H9 (cell line): ENCODE results near the gene SYMPK. TPM values are rescaled to one million over a fixed set of nuclear protein-coding genes. Genes with fewer than 3 reads are reported as not detected.

Source experiments
- DNase-seq: peaks from one replicate; pipeline ENCODE4 v3.0.0-alpha.2; 2017
- H2AFZ ChIP-seq: one replicate; pipeline ENCODE4 v1.6.1; 2013; ENCODE audit warnings: mild to moderate bottlenecking, low read length, control low read depth, moderate library complexity
- H2AK5ac ChIP-seq: 2 replicates; pipeline ENCODE4 v1.6.1; 2013; ENCODE audit warnings: low read length, control low read depth, mixed read lengths; ENCODE audit not compliant: insufficient read length
- H2BK120ac ChIP-seq: one replicate; pipeline ENCODE4 v1.6.1; 2013; ENCODE audit warnings: low read depth, mild to moderate bottlenecking, low read length, control low read depth, inconsistent platforms; ENCODE audit not compliant: poor library complexity, severe bottlenecking
- H2BK12ac ChIP-seq: 2 replicates; pipeline ENCODE4 v1.6.1; 2013; ENCODE audit warnings: low read length, control low read depth, mixed read lengths, low read depth; ENCODE audit not compliant: insufficient read length
- H2BK15ac ChIP-seq: 2 replicates; pipeline ENCODE4 v1.6.1; 2013; ENCODE audit warnings: low read depth, low read length, control low read depth
- H2BK20ac ChIP-seq: one replicate; pipeline ENCODE4 v1.6.1; 2013; ENCODE audit warnings: low read depth, mild to moderate bottlenecking, low read length, control low read depth, inconsistent platforms; ENCODE audit not compliant: poor library complexity, severe bottlenecking
- H2BK5ac ChIP-seq: 2 replicates; pipeline ENCODE4 v1.6.1; 2013; ENCODE audit warnings: low read length, control low read depth, mixed read lengths; ENCODE audit not compliant: insufficient read length
- H3K14ac ChIP-seq: 2 replicates; pipeline ENCODE4 v1.6.1; 2013; ENCODE audit warnings: low read length, control low read depth; ENCODE audit not compliant: insufficient read depth
- H3K18ac ChIP-seq: 2 replicates; pipeline ENCODE4 v1.6.1; 2013; ENCODE audit warnings: low read depth, mild to moderate bottlenecking, mixed read lengths, low read length, control low read depth; ENCODE audit not compliant: insufficient read length
- H3K23ac ChIP-seq: 2 replicates; pipeline ENCODE4 v1.6.1; 2013; ENCODE audit warnings: low read length, control low read depth, mixed read lengths, low read depth; ENCODE audit not compliant: insufficient read length
- H3K23me2 ChIP-seq: 2 replicates; pipeline ENCODE4 v1.6.1; 2013; ENCODE audit warnings: low read depth, mild to moderate bottlenecking, mixed read lengths, low read length, control low read depth; ENCODE audit not compliant: insufficient read length, poor library complexity, severe bottlenecking
- H3K27ac ChIP-seq: 2 replicates; pipeline ENCODE4 v1.5.1; 2013; ENCODE audit warnings: low read length, control low read depth, mixed read lengths, low read depth; ENCODE audit not compliant: insufficient read length
- H3K27me3 ChIP-seq: 2 replicates; pipeline ENCODE4 v1.6.1; 2013; ENCODE audit warnings: low read length, control low read depth, inconsistent platforms; ENCODE audit not compliant: insufficient read depth
- H3K4ac ChIP-seq: 2 replicates; pipeline ENCODE4 v1.6.1; 2013; ENCODE audit warnings: low read depth, mild to moderate bottlenecking, control low read depth, inconsistent platforms, low read length, moderate library complexity
- H3K4me1 ChIP-seq: 2 replicates; pipeline ENCODE4 v1.6.1; 2013; ENCODE audit warnings: low read length, control low read depth, inconsistent platforms; ENCODE audit not compliant: insufficient read depth
- H3K4me2 ChIP-seq: 2 replicates; pipeline ENCODE4 v1.6.1; 2013; ENCODE audit warnings: low read length, control low read depth, mixed read lengths; ENCODE audit not compliant: insufficient read length, insufficient read depth
- H3K56ac ChIP-seq: 2 replicates; pipeline ENCODE4 v1.6.1; 2013; ENCODE audit warnings: low read depth, mild to moderate bottlenecking, mixed read lengths, low read length, control low read depth; ENCODE audit not compliant: insufficient read length
- H3K79me1 ChIP-seq: 2 replicates; pipeline ENCODE4 v1.6.1; 2013; ENCODE audit warnings: low read depth, mild to moderate bottlenecking, moderate library complexity, low read length, control low read depth, inconsistent platforms; ENCODE audit not compliant: insufficient read depth, poor library complexity, severe bottlenecking
- H3K79me2 ChIP-seq: 2 replicates; pipeline ENCODE4 v1.6.1; 2013; ENCODE audit warnings: low read length, control low read depth, inconsistent platforms; ENCODE audit not compliant: insufficient read depth
- H3K9ac ChIP-seq: 2 replicates; pipeline ENCODE4 v1.6.1; 2013; ENCODE audit warnings: low read length, control low read depth, mixed read lengths; ENCODE audit not compliant: insufficient read length; ENCODE audit errors: extremely low read depth
- H3K9me3 ChIP-seq: one replicate; pipeline ENCODE4 v1.6.1; 2013; ENCODE audit warnings: low read depth, low read length, inconsistent platforms; ENCODE audit not compliant: control insufficient read depth
- H3T11ph ChIP-seq: one replicate; pipeline ENCODE4 v1.6.1; 2013; ENCODE audit warnings: mild to moderate bottlenecking, low read length, control low read depth, inconsistent platforms
- H4K20me1 ChIP-seq: one replicate; pipeline ENCODE4 v1.6.1; 2013; ENCODE audit not compliant: control insufficient read depth, insufficient read length, insufficient read depth
- H4K5ac ChIP-seq: 2 replicates; pipeline ENCODE4 v1.6.1; 2013; ENCODE audit warnings: low read depth, mild to moderate bottlenecking, mixed read lengths, low read length, control low read depth; ENCODE audit not compliant: insufficient read length
- H4K8ac ChIP-seq: replicated peaks from 2 replicates; pipeline ENCODE4 v1.6.1; 2013; ENCODE audit warnings: low read length, control low read depth, mixed read lengths, low read depth; ENCODE audit not compliant: insufficient read length
- H4K91ac ChIP-seq: 2 replicates; pipeline ENCODE4 v1.6.1; 2013; ENCODE audit warnings: low read depth, mild to moderate bottlenecking, moderate library complexity, mixed read lengths, low read length, control low read depth; ENCODE audit not compliant: insufficient read length
- H3K27ac Mint-ChIP-seq, 3 experiments: 2 replicates in 2 of 3; 3 replicates in 1 of 3; pipeline ENCODE4 v1.8.0; 2020 to 2021; ENCODE audit warnings: mixed read lengths in 3 of 3, mild to moderate bottlenecking in 1 of 3, moderate library complexity in 1 of 3
- H3K27me3 Mint-ChIP-seq: 2 replicates; pipeline ENCODE4 v1.8.0; 2021; ENCODE audit warnings: low read depth, mild to moderate bottlenecking, moderate library complexity, mixed read lengths
- H3K36me3 Mint-ChIP-seq, 3 experiments: 2 replicates in 2 of 3; 3 replicates in 1 of 3; pipeline ENCODE4 v1.8.0; 2020 to 2021; ENCODE audit warnings: low read depth in 3 of 3, mixed read lengths in 3 of 3; ENCODE audit not compliant: insufficient read depth in 1 of 3
- H3K4me1 Mint-ChIP-seq, 2 experiments: 2 replicates each; pipeline ENCODE4 v1.8.0; 2020; ENCODE audit warnings: mixed read lengths in 2 of 2
- H3K4me3 Mint-ChIP-seq, 2 experiments: 2 replicates in 1 of 2; 3 replicates in 1 of 2; pipeline ENCODE4 v1.8.0; 2020 to 2021; ENCODE audit warnings: mild to moderate bottlenecking in 2 of 2, mixed read lengths in 2 of 2, moderate library complexity in 1 of 2
- H3K9me3 Mint-ChIP-seq, 2 experiments: 2 replicates in 1 of 2; 3 replicates in 1 of 2; pipeline ENCODE4 v1.8.0; 2020; ENCODE audit warnings: mild to moderate bottlenecking in 2 of 2, mixed read lengths in 2 of 2, moderate library complexity in 1 of 2
- WGBS: extraction: QIAGEN DNeasy Blood & Tissue Kit; methylation state at CpG from one replicate; pipeline ENCODE4 v1.1.7; 2013; ENCODE audit warnings: missing lambda C conversion rate, low lambda C conversion rate, mixed read lengths; ENCODE audit not compliant: insufficient read length; ENCODE audit errors: extremely low coverage; 5-methylcytosine and 5-hydroxymethylcytosine counted together
- total RNA-seq: library from RNA; stranded (reverse); gene quantifications from 2 replicates; pipeline ENCODE4 v1.2.1, GENCODE V29; 2021
- TF ChIP-seq, protein P1 (sequence below): fragments of 200-600 bp; sonication (generic); conservative IDR thresholded peaks from 3 replicates; pipeline ENCODE4 v1.8.0; 2021; ENCODE audit warnings: antibody characterized with exemption, mild to moderate bottlenecking

Gene SYMPK
- total RNA-seq, 1 experiment from 2014 or later: 104 TPM

DNA sequence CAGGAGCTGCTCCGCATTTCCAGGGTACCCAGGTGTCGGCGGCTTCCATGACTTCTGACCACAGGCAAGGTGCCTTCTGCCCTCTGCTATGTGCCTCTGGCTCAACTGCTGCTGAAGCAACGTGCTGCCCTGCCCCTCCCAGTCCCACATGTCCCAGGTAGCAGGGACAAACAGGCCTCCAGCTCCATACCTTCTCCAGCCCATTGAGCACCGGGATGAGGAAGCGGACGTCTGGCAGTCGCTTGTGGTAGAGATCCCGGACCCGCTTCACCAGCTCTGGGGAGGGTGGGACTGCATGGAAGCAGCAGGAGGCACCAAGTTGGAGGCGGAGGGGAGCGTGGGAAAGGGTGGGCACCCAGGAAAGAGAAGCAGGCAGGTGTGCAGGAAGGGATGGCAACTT lies 39.8 kb downstream of the SYMPK start:
- no peak overlapping the region for H4K91ac ChIP-seq
- Mint-ChIP-seq H3K4me1 (peaks cover 10 to 19% of the 10 kb centered on the region in 2 experiments), H3K27me3 (no peaks in the 10 kb centered on the region), H3K4me3 (no peak overlapping the region), H3K27ac (no peak overlapping the region), H3K36me3 (peaks cover 41 to 89% (median 84%) of the 10 kb centered on the region in 3 experiments), H3K9me3 (no peaks in the 10 kb centered on the region)
- H3K9ac ChIP-seq: no peak overlapping the region
- no peak overlapping the region for H3K27ac ChIP-seq
- no peak overlapping the region for H3K14ac ChIP-seq
- H3K23ac ChIP-seq: no peak overlapping the region
- H2BK12ac ChIP-seq: no peak overlapping the region
- no peaks in the 10 kb centered on the region for H3K27me3 ChIP-seq
- H2BK20ac ChIP-seq: no peak overlapping the region
- no peak overlapping the region for H3K4me2 ChIP-seq
- TF ChIP-seq, protein P1, sequence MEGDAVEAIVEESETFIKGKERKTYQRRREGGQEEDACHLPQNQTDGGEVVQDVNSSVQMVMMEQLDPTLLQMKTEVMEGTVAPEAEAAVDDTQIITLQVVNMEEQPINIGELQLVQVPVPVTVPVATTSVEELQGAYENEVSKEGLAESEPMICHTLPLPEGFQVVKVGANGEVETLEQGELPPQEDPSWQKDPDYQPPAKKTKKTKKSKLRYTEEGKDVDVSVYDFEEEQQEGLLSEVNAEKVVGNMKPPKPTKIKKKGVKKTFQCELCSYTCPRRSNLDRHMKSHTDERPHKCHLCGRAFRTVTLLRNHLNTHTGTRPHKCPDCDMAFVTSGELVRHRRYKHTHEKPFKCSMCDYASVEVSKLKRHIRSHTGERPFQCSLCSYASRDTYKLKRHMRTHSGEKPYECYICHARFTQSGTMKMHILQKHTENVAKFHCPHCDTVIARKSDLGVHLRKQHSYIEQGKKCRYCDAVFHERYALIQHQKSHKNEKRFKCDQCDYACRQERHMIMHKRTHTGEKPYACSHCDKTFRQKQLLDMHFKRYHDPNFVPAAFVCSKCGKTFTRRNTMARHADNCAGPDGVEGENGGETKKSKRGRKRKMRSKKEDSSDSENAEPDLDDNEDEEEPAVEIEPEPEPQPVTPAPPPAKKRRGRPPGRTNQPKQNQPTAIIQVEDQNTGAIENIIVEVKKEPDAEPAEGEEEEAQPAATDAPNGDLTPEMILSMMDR: no peak
- no peak overlapping the region for H3K18ac ChIP-seq
- 0 out of 2 replicates have a peak, but pooled peaks cover 1% of the 10 kb centered on the region for H3K4me1 ChIP-seq
- H3K79me1 ChIP-seq: no peaks in the 10 kb centered on the region
- no peaks in the 10 kb centered on the region for H3K9me3 ChIP-seq
- H2BK5ac ChIP-seq: no peak overlapping the region
- no peak overlapping the region for H2AK5ac ChIP-seq
- no peak overlapping the region for H3T11ph ChIP-seq
- no peaks in the 10 kb centered on the region for H3K79me2 ChIP-seq
- no peaks in the 10 kb centered on the region for H3K23me2 ChIP-seq
- whole genome bisulfite sequencing: no CpG with 5 or more reads among the region's 12 CpGs
- no peaks in the 10 kb centered on the region for H4K20me1 ChIP-seq
- H4K5ac ChIP-seq: no peak overlapping the region
- H2BK120ac ChIP-seq: no peak overlapping the region
- no peak overlapping the region for H3K4ac ChIP-seq
- H4K8ac ChIP-seq: no peak overlapping the region
- H2AFZ ChIP-seq: no peak overlapping the region
- H3K56ac ChIP-seq: no peak overlapping the region
- no peak overlapping the region for H2BK15ac ChIP-seq
- no peak for DNase-seq
